Suprapubic skin (tissue), 4 donors: ENCODE measurements around the gene KDM4B.

Source experiments
- CTCF ChIP-seq, 2 donors: fragments of 200-600 bp in 1 of 2; fragments of 450-650 bp in 1 of 2; sonication (generic) in 1 of 2; IDR thresholded peaks; one replicate each; pipeline ENCODE4 v1.5.1; 2016 to 2019; ENCODE audit warnings: antibody characterized with exemption in 2 of 2, mild to moderate bottlenecking in 1 of 2, moderate library complexity in 1 of 2
- POLR2A ChIP-seq, 2 donors: fragments of 450-650 bp; IDR thresholded peaks; one replicate each; pipeline ENCODE4 v1.6.1; 2017; ENCODE audit warnings: antibody characterized with exemption in 2 of 2, mild to moderate bottlenecking in 2 of 2, moderate library complexity in 2 of 2
- POLR2AphosphoS5 ChIP-seq, 3 donors: sonication (generic); formaldehyde crosslinking; IDR thresholded peaks; one replicate each; pipeline ENCODE4 v1.6.1; 2017; ENCODE audit warnings: antibody characterized with exemption in 3 of 3

- no peak for TF ChIP-seq CTCF (IDR thresholded peaks at IDR 0.05)
- no peak for TF ChIP-seq POLR2A (IDR thresholded peaks at IDR 0.05)
- no peak for TF ChIP-seq POLR2AphosphoS5 (IDR thresholded peaks at IDR 0.05)
These were observed 111.9 kb downstream of the KDM4B start for GRCh38 chr19:5080809-5081208.
